ENCODE results near the gene OTOF. TPM values are rescaled to one million over a fixed set of nuclear protein-coding genes. Genes with fewer than 3 reads are reported as not detected.

The OTOF gene
- total and polyA plus RNA-seq, 2 experiments from 2014 or later: 0.21 to 0.23 TPM

DNA sequence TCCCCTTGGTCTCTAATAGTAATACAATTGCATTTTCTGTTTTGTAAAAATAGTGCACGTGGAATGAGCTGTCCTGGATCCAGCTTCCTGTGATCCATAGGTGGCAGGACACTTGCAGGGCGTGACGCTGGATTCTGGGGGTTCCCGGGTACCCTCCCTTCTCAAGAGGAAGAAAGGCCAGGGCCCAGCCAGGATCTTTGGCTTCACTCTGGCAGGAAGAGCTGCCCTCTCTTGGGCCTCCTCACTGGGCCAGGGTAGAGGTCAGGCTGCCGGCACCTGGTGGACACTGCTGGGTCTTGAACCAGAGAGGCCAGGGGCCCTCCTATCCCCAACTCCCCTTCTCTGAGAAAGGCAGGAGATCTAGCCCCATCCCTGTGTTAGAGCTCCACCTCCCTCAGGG, 37.8 kb upstream of the OTOF start:
- Histone ChIP-seq H3K27ac (ENCODE audit: low read depth) (no peak overlapping the region), H3K9me2 (ENCODE audit: insufficient read depth) (0 out of 2 replicates have a peak, but pooled peaks cover 5% of the 10 kb centered on the region), H3K79me2 (replicated peaks; ENCODE audit: insufficient read depth) (no peaks in the 10 kb centered on the region), H4K20me1 (replicated peaks; ENCODE audit: insufficient read depth) (no peaks in the 10 kb centered on the region), H3K4me3 (no peak overlapping the region), H2AFZ (no peak overlapping the region), H3F3A (replicated peaks; ENCODE audit: low read depth) (no peaks in the 10 kb centered on the region), H3K4me2 (no peak overlapping the region), H3K4me1 (ENCODE audit: insufficient read depth) (no peaks in the 10 kb centered on the region), H3K36me3 (ENCODE audit: insufficient read depth) (no peaks in the 10 kb centered on the region), H3K27me3 (ENCODE audit: insufficient read depth) (no peaks in the 10 kb centered on the region)
- H3K4me1 Mint-ChIP-seq: no peaks in the 10 kb centered on the region
- no peaks in the 10 kb centered on the region for H3K9me3 Mint-ChIP-seq
- TF ChIP-seq CREB1 (CRISPR knock-in tag; IDR thresholded peaks at IDR 0.05; ENCODE audit: low read depth): no peak
- no peak for TF ChIP-seq STAT1 (IDR thresholded peaks at IDR 0.05; ENCODE audit: unreplicated experiment)
- no peak for TF ChIP-seq NANOG (IDR thresholded peaks at IDR 0.05; ENCODE audit: borderline replicate concordance)
- TF ChIP-seq JUNB (IDR thresholded peaks at IDR 0.05; ENCODE audit: unreplicated experiment): no peak
- TF ChIP-seq, protein P1, sequence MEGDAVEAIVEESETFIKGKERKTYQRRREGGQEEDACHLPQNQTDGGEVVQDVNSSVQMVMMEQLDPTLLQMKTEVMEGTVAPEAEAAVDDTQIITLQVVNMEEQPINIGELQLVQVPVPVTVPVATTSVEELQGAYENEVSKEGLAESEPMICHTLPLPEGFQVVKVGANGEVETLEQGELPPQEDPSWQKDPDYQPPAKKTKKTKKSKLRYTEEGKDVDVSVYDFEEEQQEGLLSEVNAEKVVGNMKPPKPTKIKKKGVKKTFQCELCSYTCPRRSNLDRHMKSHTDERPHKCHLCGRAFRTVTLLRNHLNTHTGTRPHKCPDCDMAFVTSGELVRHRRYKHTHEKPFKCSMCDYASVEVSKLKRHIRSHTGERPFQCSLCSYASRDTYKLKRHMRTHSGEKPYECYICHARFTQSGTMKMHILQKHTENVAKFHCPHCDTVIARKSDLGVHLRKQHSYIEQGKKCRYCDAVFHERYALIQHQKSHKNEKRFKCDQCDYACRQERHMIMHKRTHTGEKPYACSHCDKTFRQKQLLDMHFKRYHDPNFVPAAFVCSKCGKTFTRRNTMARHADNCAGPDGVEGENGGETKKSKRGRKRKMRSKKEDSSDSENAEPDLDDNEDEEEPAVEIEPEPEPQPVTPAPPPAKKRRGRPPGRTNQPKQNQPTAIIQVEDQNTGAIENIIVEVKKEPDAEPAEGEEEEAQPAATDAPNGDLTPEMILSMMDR (conservative IDR thresholded peaks at IDR 0.05; ENCODE audit: low read depth in 2 of 2): no peak
- no peak for TF ChIP-seq ZNF462 (CRISPR knock-in tag; IDR thresholded peaks at IDR 0.05)
- TF ChIP-seq ZNF331 (CRISPR knock-in tag; IDR thresholded peaks at IDR 0.05; ENCODE audit: low read depth): no peak
- DNase-seq (ENCODE audit: low spot score) (no peak), ATAC-seq (no peak)
- H3K4me3 Mint-ChIP-seq: no peak overlapping the region
- H3K36me3 Mint-ChIP-seq (ENCODE audit: low read depth): no peaks in the 10 kb centered on the region
- H3K27ac Mint-ChIP-seq: no peak overlapping the region
- peaks cover 8% of the 10 kb centered on the region for H3K27me3 Mint-ChIP-seq (ENCODE audit: insufficient read depth, low read depth, poor library complexity)

Data from GM23338 (cell line).